Hematopoietic multipotent progenitor cell (in vitro differentiated cells): ENCODE data around the gene CSTPP1. TPM values are rescaled to one million over a fixed set of nuclear protein-coding genes. Genes with fewer than 3 reads are reported as not detected.
"Not testable (repeated sequence)": the region's sequence is repeated elsewhere in the genome, so short reads cannot be mapped to it uniquely, and the experiment has no call there.

Experiments
- DNase-seq, 3 donors: peaks; one replicate each; pipeline ENCODE4 v3.0.0-alpha.2; 2011 to 2015; ENCODE audit warnings: low read depth in 2 of 3, low spot score in 2 of 3
- total RNA-seq: library from RNA; depleted of rRNA; stranded (reverse); fragments of >200 nt; gene quantifications from one replicate; pipeline ENCODE4 v1.2.3, GENCODE V29; 2012

Gene CSTPP1
- total RNA-seq, 1 donor: 52.8 TPM

DNA sequence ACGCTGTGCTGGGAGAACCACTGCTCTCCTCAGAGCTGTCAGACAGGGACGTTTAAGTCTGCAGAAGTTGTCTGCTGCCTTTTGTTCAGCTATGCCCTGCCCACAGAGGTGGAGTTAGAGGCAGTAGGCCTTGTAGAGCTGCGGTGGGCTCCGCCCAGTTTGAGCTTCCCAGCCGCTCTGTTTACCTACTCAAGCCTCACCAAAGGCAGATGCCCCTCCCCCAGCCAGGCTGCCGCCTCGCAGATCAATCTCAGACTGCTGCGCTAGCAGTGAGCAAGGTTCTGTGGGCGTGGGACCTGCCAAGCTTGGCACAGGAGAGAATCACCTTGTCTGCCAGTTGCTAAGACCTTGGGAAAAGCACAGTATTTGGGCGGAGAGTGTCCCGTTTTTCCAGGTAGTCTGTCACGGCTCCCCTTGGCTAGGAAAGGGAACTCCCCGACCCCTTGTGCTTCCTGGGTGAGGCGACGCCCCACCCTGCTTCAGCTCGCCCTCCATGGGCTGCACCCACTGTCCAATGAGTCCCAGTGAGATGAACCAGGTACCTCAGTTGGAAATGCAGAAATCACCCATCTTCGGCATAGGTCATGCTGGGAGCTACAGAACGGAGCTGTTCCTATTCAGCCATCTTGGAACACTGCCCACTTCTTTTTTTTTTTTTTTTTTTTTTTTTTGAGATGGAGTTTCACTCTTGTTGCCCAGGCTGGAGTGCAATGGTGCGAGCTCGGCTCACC, 182.6 kb downstream of the CSTPP1 start:
- not testable (repeated sequence) for DNase-seq

DNA sequence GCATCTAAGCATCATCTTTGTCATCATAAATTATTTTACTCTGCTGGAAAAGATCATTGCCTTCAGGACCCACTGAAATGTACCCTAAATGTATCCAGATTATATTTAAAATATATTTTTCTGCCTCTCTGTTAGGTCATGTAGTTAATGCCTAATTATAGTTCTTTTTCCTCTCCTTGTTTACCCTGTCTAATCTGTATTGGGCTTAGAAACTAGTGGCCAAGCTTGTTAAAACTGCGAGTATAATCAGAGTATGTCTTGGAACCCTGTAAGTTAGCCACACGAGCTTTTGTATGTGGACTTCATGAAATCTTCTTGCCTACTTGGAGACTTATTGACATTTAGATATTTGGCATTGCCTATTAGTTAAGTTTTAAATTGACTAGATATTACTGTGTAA, 184.5 kb downstream of the CSTPP1 start:
- no peak for DNase-seq

DNA sequence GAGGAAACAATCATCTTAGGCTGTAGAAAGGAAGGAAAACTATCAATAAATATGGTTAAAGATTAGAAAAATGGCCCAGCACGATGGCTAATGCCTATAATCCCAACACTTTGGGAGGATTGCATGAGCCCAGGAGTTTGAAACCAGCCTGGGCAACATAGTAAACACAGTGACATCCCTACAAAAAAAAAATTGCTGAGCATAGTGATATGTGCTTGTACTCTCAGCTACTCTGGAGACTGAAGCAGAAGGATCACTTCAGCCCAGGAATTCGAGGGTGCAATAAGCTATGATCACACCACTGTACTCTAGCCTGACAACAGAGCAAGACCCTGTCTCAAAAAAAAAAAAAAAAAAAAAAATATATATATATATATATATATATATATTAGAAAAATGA, 185.2 kb downstream of the CSTPP1 start:
- DNase-seq: no peak

DNA sequence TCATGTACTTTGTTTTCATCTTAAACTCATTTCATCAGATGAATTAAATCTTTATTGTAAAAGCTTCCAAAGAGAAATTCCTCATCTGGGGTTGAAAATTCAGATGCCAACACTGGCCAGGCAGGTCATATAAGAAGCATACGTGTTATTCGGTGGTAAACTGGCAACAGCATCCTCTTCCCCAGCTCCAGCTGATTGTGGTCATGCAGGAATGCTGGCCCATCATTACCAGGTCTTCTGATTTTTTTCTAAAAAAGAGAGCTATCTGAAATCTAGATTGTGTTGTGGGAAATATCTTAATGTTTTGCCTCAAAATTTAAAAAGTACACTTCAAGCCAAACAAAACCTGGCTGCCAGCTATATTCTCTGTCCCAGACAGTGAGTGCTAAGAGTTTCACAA, 186.5 kb downstream of the CSTPP1 start:
- DNase-seq: no peak

DNA sequence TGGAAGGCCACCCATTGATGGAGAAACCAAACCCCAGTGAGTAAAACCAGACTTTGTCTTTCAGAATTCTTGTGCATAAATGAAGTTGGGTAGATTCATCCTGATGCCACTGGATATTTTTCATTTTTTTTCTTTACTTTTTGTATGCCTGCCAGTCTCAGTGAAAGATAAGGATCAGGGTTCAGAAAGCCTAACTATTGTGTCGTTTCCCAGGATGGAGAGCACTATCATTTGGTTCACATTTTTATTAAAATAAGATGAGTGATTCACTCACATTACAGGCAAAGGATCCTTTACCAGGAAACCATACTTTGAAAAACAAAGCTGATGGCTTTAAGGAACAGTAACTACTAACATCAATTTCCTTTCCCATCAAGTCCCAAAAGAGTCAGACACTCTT, 188.1 kb downstream of the CSTPP1 start:
- no peak for DNase-seq

DNA sequence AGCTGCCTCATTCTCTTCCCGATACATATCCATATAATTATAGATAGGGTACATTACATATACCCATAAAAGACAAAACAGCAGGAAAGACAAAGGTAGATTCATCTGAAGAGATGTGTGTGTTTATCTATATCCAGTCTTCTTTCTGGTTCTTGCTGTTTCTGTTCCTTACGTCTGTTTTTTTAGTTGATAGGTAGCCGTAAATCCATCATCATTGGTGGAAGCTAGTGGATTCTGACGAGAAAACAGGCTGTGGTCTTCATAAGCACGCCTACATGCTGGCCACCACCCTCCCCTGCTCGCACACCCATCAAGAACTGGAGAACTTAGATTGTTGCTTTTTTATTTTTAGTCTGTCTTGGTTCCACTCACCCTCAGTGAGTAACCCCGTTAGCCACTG, 188.5 kb downstream of the CSTPP1 start:
- no peak for DNase-seq

DNA sequence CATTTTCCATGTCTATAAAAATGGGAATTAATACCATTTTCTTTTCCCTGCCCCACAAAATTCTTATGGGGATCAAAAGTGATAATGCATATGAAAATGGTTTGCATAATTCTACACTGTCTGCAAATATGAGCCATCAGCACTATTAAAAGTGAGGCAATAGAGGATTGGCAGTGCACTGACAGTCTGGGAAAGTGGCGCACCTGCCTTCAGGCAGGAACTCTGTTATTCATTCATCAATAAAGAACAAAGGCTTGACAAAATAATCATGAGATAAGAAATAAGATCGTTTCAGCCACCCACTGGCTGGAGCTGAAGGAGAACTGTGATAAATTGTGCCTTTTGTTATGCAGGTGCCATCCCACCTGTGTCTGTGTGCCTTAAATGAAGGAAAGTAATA, 190.7 kb downstream of the CSTPP1 start:
- no peak for DNase-seq

DNA sequence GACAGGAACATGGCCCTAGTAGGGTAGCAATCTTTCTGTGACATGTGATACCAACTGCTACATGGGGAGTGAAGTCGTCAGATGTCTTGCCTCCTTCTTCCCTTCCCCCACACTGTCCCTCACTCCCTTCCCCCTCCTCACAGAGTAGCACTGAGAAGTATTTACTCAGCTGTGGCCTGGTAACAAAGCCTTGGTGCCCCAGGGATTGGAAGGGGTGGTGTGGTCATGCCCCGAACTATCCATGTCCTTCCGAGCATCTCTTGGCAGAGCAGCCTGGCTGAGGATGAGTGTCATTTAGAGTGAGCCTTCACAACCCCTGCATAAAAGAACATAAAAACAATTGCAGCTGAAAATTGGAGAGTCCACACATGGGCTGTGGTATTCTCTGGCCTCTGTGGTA, 194.0 kb downstream of the CSTPP1 start:
- DNase-seq: no peak

DNA sequence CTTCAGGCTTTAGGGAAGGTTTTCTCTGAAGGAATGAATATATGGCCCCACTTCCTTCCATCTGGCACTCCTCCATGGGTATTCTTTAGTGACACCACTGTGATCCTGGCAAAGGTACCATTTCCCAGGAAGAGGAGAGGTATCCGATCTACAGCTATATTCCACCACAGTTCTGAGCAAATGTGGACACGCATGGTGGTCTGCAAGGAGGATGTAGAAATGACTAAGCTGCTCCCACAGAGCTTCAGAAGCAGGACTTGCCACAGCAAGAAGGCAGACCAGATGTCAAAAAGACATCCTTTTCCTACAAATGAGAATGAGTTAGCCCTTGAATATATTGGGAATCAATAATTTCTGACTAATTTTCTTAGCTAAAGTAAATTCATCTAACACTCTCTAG, 194.6 kb downstream of the CSTPP1 start:
- no peak for DNase-seq

DNA sequence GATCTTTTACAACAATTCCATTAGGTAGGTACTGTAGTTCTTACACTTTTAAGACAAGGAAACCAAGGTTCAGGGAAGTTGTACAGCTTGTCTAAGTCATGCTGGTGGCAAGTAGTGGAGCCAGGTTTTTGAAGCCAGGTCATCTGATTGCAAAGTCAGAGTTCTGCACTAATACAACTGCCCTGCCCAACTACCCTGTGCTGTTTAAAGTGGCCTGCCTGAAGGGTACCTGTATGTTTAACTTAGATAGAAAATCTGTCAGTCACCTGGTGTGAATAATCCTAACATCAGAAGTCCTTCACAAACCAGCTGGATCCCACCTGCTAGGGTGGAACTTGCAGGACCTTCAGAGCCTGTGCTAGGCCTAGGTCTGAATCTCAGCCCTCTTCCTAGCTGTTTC, 195.9 kb downstream of the CSTPP1 start:
- DNase-seq: no peak

DNA sequence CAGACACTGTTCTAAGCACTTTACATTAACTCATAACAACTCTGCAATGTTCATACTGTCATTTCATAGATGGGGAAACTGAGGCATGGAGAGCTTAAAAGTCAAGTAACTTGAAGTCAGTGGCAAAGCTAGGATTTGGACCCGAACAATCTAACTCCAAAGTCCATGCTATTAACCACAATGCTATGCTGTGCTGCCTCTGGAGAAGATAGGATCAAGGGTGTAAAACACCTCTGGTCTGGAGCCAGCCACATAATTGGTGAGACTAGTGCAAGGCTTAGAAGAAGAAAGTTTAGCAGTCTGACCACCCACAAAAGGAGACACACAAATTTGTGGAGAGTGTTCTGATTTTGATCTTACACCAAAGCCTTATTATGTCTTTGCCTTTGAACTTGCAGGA, 196.4 kb downstream of the CSTPP1 start:
- DNase-seq: no peak

DNA sequence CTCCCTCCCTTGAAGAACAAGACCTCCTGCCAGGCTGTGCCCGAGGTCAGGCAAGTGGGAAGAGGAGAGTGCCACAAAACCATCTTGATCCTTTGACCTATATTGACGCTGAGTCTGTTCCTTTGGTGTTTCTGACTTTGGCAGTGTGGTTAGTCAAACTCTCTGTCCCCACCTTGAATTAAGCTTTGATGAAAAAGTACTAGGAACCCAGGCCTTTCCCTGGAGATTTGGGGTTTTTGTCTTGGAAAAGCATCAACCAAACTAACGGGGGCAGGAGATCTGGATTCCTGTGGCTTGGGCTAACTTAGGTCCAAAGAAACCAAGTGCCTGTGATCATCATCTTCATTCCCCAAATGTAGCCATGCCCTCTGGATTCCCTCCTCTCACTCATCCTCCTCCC, 199.8 kb downstream of the CSTPP1 start:
- no peak for DNase-seq

DNA sequence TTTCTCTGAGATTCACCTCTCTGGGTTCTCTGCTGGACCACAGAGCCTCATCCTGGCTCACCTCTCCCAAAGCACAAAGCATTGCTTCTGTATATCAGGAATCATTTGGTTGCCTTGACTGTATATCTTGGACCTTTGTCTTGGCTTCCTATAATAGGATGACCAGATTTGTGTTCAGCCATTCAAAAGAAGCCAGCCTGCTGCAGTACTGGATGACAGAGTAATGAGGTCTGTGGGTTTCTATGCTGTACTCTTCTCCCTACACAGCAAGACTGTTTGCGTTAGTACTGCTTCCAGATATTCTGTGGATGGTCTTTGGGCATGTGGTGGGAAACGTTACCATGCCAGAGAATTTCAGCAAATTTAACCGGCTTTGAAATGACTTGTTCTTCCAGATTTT, 200.4 kb downstream of the CSTPP1 start:
- DNase-seq: no peak

DNA sequence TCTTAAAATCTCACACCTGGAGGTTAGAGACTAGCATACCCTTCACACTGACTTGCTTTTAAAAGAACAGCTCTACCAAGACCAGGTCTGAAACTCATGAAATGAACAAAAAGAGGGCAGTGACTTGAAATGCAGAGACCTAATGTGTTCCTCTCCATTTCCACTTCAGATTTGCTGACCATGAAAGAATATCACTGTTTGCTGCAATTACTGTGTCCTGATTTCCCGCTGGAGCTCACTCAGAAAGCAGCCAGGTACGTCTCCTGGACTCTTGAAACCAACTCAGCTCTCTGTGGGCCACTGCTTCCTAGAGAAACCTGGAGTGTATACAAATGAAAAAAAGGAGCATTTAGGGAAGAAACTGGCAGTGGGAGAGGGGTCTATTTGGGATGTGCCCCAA, 200.9 kb downstream of the CSTPP1 start:
- no peak for DNase-seq

DNA sequence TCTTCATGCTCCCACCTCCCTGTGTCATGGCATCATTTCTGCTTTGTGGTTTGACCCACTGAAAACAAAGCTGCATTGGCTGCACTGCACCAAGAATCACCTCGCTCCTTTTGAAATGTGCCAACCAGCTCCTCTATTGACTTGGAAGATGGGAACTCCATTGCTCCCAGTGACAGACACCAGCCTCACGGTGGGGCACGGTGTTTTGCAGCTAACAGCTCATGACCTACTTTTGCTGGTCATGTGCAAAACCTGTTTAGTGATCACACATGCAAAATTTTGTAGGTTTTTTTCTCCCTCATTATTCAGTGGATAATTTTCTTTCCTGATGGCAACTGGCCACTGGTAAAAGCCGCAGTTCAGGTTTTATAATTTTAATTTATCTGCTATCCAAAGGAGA, 203.3 kb downstream of the CSTPP1 start:
- no peak for DNase-seq

DNA sequence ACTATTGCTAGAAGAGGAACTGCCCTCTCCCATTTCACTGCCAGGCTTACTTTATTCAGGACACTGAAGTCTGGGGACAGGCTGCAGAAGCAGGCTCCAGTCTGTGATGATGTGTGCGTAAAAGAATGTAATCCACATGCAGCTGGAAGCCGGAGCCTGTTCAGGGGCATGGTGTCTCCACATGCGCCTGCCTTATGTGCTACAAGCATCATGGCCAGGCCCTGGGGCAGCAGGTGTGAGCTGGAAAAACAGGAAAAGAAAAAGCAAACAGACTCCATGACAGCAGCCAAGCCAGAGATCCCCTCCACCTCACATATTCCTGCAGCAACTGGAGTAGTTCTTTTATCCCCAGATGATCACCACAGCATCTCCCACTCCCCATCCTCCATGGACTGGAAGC, 206.8 kb downstream of the CSTPP1 start:
- no peak for DNase-seq

DNA sequence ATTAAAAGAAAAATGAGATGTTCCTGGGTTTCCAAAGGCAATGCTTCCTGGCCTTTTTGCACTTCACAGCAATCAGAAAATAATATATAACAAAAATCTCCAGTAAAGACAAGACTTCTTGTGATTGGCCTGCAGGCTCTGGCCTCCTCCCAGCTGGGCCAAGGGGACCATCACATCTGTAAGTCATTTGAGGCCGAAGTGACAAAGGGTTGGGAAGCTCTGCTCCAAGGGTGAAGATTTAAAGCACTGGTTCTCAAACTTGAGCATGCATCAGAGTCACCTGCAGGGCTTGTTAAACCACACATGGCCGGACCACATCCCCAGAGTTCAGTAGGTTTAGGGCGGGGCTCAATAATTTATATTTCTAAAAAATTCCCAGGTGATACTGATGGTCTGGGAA, 208.0 kb downstream of the CSTPP1 start:
- DNase-seq: no peak

DNA sequence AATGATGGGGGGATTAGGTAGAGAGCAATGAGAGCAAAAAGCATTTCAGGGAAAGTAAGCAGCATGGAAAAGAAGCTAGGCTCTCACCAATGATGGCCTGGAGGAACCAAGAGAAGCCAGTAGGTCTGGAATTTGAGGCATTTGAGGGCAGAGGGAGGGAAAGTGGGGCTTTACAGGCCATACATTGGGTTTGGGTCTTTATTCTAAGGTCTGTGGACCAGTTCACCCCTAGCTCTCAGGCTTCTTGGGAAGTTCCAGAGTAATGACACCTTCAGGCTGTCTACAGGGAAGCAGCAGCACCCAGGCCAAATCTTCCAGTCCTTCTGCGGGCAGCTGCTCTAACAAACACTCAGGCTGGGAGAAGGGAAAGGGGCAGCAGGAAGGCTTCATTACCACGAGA, 210.7 kb downstream of the CSTPP1 start:
- no peak for DNase-seq

DNA sequence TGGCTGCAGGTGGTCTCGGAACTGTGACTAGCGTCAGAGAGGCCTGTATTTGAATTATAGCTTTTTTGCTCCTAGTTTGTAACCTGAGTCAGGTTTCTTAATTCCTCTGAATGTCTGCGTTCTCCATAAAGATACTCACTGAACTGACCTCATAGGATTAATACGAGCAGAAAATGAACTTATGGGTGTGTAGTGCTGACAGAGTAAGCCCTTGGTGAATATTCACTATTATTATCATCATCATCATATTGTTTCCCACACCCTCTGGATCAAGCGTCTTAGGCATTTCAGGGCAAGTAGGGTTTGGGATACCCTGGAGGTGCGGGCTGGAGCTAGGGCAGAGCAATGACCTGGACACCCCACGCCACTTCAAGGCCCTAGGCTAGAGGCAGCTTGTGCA, 211.1 kb downstream of the CSTPP1 start:
- DNase-seq: no peak

DNA sequence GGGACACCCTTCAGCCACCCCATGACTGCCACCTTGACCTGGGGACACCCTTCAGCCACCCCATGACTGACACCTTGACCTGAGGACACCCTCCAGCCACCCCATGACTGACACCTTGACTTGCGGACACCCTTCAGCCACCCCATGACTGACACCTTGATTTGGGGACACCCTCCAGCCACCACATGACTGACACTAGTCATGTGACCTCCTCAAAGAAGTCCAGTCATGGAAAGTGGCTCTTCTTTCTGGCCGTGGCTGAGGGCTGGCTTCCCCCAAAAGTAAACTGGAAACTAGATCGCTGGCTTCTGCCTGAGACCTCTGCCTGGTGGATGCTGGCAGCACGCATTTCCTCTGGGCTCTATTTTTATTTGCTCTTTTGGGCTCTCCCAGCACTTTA, 211.7 kb downstream of the CSTPP1 start:
- no peak for DNase-seq

DNA sequence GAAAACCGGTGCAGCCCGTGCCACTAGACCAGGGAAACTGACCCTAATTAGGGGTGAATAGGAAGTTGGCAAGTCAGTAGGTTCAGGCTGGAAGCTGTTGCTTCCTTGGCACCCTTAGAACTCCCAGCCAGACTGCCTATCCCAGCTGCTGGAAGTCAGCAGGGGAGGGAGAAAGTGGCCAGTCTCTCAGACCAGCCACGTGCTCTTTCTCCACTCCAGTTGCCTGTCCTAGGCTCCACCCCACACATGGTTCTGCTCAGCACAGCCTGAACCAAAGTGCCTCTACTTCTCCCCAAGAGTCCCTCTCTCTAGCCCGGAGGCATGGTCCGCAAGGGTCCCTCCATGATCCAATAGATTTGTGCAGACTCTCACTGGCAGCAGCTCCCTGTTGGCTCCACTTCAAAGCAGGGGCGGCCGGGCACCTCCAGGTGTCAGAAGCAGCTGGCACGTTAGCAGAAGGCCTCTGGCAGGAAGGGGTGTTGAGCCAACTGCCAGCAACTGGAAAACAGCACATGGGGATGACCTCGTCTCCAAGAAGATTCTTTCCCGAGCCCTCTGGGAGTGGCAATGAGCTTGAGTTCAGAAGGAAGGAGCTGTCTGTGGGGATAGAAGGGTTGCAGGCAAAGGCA, 212.5 kb downstream of the CSTPP1 start:
- no peak for DNase-seq

DNA sequence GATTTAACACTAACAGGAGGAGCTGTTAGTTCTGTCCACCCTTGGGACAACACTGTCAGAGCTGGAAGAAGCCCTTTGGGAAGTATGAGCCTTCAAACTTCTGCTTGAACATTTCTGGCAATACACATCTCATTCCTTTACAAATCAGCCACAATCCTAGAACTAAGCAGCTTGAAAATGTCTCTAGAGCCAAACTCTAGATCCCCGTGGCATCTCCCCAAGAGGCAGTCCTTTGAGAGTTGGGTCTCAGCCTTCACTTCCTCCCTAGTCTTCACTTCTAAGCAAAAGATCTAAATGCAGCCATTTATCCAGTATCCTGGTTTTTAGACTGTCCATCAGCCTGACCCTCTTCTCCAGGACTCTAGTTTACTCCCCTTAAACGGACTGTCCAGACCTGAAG, 213.2 kb downstream of the CSTPP1 start:
- DNase-seq: no peak
